GM18508 (cell line): Measurements from ENCODE around the gene SYTL3.

Experiments
- ATAC-seq: cut with Tn5 transposase; IDR thresholded peaks from one replicate; pipeline ENCODE4 v1.9.1; 2021; ENCODE audit warnings: moderate number of reproducible peaks; ENCODE audit not compliant: insufficient read depth, unreplicated experiment

SYTL3 gene

DNA sequence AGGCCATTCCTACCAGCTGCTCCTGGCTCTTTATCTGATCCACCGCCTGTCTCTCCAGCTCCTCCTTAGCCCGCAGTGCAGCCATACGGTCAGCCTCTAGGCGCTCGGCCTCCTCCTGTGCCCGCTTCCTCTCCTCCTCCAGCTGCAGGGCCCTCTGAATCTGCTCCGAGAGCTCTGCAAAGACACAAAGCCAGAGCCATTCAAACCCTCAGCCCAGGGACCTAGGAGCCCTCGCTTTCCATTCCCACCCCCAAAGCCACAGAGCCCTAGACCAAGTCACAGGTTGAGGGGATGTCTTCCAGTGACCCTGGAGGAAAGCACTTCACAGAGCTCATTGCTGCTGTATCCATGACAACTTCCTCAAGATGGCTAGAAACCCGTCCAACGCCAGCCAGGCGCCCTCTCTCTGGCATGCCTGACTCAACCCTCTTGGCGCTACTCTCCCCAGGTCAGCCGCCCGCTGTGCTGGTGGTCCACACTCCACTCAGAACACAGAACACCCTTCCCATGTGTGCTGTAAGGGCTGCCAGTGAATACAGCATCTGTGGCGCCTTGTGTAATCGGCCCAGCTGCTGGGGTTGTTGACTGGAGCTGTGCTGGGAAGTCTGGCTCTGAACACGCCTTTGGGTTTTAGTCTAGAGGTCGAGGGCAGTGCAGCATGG is 120.0 kb downstream of the SYTL3 start:
- ATAC-seq = no peak

DNA sequence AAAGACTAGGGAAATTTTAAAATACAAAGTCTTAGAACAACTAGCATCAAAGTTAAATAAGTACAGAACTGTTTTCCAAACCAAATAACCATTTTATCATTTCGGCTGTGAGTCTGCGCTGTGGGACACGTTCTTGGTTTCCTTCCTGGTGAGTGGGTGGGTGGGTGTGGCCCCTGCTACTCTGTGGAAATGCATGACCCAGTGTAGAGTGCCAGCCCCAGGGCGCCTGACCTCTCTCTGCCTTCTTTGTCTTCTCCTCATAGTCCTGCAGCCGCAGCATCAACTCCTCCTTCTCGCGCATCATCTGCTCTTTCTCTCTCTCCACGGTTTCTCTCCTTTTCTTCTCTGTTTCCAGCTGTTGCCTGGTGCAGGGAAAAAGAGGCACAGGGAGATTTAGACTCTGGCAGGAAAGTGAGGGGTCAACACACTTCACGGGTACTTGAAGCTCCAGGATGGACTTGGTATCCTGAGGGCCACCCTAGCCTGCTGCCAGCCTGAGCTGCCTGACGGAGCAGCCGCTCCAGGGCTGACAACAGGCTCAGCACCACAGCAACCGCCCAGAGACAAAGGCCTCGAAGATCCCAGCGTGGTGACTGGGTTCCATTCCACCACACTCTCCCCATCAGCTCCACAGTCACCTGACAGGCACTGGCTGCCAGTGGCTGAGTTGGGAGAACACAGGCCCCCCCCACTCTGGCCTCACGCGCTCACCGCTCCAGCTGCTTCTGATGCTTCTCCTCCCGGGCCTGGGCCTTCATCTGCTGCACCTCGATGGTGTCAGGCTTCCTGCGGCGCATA is 120.9 kb downstream of the SYTL3 start:
- no peak for ATAC-seq

DNA sequence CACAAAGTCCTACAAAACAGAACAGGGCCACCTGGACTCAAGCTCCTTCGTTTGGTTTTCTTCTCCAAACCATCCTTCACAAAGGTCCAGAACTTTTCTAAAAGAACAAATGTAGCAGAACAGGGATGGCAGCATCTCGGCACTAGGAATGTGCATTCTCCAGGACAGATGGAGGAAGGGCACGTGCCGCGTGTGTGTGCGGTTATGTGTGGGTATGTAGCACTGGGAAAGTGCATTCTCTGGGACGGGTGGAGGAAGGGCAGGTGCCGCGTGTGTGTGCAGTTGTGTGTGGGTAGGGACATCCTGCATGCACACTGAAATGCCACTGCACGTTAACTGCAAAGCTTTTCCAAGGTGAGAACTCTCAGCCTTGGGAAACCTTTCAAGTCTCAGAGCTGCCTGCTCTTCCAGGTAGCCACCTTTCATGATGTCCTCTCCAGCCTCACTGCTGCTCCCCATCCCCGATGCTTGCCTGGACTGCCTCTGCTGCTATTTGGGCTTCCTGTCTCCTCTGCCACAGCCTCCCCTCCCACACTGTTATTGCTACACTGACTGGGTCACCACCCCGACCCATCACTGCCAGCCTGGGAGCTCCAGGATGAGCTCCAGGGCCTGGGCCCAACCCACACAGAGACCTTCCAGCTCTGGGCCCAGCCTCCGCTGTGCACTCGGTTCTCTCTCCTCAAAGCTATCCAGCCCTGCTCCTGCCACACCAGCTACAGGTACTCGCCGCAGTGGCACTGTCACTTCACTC is 121.7 kb downstream of the SYTL3 start:
- ATAC-seq = no peak

DNA sequence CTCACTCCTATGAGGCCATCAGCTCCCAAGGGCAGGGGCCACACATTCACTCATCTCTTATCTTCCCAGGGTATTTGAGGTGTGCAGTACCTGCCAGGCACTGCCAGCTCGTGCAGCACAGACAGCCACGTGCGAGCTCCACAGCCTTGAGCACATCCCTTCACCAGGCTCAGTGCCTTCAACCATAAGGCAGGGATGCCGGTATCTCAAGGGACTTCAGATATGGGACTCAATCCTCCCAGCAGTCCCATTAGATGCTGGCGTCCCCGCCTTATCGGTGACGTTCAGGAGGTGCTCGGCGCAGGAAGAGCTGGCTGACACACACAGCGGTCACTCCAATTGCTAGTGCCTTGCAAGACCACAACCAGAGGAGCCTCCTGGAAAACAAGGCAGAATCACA is 122.3 kb downstream of the SYTL3 start:
- no peak for ATAC-seq

DNA sequence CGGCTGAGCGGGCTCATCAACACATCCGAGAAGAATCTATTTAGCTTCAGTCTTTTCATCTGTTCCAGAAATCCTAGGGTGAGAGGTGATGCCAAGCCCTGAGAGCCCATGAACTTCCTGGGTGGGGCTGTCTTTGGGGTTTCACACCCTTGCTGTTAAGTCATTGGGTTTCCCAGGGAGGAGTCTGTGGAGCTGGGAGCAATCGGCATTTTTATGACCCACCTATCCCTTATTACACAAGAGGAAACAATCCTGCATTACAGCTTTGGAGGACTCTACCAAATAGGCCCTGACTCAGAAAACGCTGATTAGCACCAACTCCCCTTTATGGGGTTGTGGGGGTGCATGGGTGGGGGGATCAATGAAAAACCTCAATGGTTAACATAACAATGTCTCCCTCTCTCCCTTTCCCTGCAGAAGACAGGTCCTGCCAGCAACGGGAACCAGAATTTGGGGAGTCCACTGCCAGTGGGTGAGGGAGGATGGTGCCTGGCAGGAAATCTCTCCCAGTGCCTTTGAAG is 123.1 kb downstream of the SYTL3 start:
- ATAC-seq = no peak

DNA sequence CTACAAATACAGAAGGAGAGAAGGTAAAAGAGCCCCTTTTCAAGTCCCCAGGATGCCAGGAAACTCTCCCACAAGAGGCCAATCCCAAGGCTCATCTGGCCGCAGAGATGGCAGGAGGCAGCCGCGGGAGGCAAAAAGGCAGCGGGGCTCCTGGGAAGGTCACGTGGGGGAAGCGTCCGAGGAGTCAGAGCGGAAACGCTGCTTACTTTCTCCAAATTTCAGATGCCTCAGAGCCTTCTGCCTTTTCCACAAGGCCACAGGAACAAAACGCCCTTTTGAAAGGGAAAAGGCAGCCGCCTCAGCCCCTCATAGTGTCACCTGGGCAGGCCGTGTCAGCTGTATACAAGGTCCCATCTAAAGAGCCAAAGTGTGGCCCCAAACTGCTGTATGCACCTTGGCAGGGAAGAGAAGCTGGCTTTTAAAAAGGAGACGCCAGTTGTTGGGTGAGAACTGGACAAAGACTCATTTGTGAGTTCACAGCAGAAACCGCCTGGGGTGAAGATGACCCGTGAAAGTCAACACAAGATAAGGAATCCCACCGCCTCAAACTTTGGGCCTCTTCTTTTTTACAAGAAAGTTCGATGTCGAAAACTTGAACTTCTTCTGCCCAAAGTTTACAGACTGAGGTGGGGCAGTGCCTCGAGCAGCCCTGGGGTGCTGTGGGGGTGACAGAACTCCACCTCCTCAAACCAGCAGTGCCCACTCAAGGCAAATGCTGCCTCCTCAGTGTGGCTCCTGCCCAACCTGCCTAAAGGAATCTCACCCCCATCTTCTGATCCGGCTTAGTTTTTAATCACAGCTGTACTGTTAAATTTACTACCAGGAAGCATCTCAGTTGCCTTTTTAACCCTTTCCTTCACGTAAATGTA is 124.0 kb downstream of the SYTL3 start:
- ATAC-seq = no peak

DNA sequence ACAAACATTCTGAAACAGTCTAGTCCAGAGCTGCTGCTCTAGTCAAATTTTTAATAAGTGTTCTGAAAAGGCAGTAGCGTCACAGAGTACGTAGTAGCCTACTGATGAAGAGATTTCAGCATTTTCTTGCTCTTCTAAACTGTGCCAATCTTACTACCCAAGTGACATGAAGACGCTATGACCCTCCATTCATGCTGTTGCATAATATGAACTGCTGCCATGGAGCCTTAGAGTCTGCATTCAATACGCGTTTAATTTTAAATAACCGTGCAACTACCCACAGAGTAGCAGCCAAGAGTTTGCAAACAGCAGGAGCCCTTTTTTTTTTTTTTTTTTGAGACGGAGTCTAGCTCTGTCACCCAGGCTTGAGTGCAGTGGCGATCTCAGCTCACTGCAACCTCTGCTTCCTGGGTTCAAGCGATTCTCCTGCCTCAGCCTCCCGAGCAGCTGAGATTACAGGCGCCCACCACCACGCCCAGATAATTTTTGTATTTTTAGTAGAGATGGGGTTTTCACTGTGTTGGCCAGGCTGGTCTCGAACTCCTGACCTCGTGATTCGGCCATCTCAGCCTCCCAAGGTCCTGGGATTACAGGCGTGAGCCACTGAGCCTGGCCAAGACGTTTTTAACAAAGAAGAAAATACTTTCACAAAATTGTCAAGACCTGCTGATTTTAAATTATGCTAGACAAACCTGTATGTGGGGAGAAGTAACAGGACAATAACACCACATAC is 125.0 kb downstream of the SYTL3 start:
- ATAC-seq = no peak

DNA sequence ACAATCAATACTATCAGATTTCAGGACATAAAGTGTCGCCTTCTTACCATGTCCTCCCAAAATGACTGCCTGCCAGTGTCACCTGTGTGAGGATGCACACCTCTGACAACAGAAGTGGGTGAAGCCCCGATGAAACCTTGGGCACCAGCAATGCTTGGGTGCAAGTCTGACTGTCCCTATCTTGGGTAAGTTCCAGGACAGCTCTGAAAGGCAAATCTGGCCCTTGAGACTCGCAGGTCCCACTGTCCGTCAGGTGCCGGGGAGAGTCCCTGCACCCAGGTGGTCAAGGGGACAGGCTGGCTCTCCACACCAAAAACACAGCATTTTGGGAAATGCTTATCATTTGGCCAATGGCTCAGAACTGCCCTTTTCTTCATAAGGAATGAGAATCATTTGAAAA is 126.0 kb downstream of the SYTL3 start:
- no peak for ATAC-seq

DNA sequence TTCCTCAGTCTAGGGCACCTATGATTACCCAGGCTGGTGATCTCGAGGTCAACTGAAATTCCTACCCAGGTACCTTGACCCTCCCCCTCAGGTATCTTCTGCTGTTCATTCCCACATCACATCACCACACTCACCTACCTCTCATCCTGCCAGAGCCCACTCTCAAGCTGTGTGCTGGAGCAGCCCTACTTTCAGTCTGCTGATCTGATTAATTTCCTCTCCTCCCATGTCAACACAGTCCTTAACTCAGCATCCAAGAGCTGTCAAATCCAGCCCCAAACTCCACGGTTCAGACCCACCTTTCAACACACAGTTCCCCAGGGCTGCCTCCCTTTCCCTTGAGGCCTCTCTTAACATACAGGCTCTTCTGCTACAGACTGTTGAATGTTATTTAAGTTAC is 126.9 kb downstream of the SYTL3 start:
- ATAC-seq = no peak

DNA sequence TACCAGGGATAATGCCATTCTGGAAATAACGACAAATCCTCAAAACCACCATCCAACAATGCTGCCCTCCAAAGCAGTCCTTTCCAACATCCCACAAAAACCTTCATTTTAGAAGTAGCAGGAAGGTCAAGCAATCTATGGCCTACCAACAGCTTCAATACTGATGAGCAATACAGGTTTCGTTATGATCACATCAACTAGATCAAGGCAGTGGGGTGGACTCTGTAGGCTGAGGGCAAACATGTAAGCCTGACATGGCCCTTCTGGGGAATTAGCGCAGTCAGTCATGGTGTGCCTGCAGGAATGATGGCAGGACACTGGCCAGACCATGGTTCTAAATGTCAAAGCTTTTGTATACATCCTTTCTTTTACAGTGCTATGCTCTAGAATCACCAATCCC is 127.7 kb downstream of the SYTL3 start:
- ATAC-seq = no peak

DNA sequence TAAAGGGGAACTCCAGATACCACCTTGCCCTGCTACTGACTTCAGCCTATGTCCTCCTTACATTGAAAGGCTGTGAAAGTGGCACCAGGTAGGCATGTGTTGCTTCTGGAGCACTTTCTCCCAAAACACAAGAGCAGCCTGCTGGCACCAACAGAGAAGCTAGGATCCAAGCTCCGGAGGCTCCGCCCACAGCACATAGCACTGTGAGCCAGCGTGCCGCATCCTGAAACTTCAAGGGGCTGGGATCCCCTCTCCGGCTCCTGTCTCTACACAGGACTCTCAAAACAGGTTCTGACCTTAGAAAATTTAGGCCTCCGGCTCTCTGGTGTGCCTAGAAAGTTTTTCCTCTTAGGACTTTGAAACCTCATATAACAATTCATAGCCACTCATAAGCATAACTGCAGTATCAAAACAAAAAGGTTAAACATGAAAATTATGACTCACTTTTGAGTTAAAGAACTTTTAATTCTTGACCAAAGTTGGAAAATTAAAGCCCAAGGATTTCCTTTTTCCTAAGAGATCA is 128.2 kb downstream of the SYTL3 start:
- ATAC-seq = no peak

DNA sequence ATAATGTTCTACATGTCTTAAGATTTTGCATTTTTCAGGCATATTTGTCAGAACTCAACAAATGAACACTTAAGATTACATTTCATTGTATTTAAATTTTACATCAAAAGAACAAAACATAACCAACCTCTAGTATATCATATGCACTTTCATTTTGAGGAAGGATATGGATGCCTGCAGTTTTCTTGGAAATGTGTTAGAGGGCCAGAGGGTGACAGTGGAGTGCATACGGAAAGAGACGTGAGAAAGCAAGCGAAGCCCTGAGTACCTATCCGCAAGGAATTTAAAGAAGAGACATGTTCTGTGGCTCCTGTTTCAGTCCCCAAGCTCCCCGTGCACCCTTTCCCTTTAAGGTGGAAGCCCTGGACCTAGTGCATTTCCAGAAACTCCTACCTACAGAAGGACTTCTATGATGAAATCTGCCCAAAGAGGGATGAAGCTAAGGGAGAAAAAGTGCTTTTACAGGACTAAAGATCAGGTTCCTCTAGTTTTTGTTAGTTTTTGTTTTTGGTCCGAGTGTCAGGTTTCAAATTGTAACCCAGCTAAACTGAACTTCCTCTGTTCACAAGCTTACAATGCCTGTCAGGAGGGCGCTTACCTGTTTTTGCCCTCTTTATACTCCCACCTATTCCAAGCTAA is 130.5 kb downstream of the SYTL3 start:
- ATAC-seq = no peak

DNA sequence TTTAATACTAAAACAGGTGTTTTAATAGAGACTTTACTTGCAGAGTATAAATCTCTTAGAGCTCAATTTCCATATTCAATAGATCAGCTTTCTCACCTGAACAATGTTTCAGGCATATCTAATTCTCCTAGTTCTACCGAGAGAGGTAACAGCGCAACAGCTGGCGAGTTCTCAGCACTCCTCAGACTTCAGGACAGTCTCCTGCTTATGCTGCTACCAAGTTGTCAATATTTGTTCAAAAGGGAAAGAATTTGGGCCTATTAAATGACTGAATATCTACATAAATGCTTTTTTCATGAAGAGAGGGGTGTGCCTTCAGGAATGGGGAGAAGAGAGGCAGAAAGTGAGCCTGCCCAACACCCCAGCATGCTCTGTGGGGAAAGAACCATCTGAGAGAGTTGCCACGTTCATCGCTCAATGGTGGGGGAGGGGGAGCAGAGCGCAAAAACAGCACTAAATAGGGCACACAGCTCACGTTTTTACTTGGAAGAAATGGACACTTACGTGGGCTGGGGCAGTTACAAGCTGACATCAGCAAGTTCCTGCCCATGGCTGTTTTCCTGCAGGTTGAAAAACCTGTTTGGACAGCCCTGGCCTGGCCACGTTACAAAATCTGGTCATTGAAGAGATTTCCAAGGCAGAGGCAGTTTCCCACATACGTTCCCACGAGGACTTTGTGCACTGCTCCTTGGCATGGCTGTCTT is 131.3 kb downstream of the SYTL3 start:
- ATAC-seq = no peak

DNA sequence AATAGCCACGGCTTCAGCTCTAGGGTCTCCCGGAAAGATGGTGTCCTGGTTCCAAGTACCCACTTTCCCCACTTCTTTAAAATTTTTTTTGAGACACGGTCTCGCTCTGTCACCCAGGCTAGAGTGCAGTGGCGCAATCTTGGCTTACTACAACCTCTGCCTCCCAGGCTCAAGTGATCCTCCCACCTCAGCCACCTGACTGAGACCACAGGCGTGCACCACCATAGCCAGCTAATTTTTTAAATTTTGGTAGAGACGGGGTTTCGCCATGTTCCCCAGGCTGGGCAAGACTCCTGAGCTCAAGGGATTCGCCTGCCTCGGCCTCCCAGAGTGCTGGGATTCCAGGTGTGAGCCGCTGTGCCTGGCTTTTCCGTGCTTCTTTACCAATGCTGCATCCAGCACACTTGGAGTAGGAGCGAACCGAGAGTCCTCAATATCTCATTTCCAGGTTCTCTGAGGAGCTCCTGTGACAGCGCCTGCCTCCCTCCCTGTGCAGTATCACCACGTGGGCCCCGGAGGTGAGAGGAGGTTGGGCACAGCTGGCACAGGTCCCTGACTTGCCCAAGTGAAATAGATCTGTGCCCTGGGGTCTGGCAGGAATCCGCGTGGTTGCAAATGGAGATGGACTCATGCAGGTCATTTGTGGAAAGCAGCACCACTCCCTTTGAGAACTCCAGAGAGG is 132.0 kb downstream of the SYTL3 start:
- ATAC-seq = no peak

DNA sequence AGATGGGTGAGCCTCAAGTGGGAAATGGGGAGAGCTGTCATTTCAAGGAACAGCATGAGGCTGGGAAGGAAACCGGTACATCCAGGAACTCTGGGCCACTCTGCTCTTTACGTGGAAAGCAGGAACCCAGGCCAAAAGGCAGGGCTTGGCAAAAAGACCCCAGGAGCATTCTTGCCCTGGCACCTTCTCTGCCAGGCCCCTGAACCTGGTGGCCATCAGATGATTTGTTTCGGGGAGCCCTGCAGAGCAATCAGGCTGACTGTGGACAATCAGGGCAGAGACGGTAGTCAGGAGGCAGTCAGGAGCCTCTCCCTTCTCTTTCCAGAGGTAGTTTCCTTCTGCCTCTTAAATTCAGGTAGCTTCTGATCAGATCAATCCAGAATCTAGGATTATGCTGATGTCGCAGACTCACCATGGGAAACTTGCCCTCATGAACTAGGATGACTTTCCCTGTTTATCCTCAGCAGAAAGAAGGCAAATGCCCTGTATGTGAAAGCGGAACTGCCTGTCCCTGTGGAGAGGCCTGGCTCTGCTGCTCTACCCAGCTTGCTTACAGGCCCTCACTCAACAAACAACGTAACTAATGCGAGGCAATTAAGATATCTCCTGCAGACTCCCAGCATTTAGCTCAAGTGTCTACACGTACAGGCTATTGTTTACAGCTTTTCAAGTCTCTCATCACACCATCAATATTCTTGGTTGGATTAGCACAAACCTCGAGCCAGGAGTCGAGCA is 132.7 kb downstream of the SYTL3 start:
- no peak for ATAC-seq

DNA sequence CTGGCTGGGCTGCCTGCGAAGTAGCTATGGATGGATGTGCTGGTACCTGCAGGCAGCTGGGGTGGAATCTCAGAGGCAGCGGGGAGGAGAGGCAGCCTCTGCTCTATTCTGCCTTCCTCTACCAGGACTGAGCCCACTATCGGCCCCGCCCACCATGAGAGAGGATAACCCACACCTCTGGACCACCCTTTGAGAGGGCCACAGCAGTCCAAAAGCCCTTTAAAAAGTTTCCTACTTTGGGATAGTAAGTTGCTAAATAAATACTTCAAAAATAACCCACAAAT is 133.3 kb downstream of the SYTL3 start:
- ATAC-seq = no peak

DNA sequence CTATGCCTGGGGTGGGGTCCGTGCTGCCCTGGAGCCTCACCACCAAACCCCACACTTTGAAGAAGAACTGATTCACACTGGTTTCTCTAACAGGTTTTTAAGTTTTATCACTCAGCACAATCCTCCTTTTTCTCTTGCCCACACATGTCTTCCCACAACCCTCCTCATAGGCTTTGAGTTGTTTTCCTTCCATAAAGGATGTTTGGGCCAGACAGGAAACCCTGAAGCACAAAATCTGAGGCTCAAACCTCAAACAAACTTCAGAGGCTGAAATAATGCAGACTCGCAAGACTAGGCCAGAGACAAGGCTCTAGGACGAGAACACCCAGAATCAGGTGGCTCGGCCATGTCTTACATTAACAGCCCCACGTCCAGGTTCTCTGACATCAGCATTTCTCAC is 134.0 kb downstream of the SYTL3 start:
- no peak for ATAC-seq
